Measurements from ENCODE around the gene IVD. TPM values are rescaled to one million over a fixed set of nuclear protein-coding genes. Genes with fewer than 3 reads are reported as not detected.

IVD gene
- total RNA-seq = 10 to 100 TPM; 70.3 to 87.2 TPM

DNA sequence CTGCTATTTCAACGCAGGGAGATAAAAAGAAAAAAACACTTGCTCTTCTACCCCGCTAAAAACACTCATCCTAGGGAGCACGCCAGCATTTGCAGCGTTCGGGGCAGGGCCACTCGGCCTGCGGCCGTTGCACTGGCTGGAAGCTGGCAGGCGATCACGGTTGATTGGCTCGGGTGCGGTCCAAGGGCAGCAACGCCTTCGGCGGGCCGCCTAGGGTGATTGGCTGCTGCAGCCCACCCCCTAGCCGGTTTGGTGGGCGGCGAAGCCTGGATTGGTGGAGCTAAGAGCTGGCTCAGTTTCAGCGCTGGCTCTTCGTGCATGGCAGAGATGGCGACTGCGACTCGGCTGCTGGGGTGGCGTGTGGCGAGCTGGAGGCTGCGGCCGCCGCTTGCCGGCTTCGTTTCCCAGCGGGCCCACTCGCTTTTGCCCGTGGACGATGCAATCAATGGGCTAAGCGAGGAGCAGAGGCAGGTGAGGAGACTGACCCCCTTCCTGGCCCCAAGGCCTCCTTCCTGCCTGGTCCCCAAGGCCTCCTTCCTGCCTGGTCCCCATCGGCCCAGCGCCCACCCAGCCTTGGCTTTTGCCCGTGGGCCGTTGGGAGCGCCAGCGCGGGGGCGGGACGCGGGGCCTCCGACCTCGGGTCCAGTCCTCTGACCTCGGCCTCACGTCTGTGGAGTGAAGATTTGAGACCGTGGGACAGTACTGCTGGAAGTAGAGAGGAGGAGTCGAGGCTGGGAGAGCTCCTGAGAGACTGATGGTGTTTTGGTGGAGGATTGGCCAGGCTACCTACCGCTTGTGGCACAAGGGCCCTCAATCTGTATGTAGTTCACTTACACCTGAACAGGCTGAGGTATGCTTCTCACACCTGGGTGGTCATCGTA lies at the start of gene IVD:
TSS of gene IVD (plus strand) at position 295 of the 881 bp plus-strand sequence. CDS start at position 328, 33 bp downstream.
- H3K4me1 Mint-ChIP-seq = peaks cover 54% of the 10 kb centered on the region
- ATAC-seq (peak; percentile 99), DNase-seq (peak; percentile 97)
- peaks cover 18% of the 10 kb centered on the region for H3K36me3 Mint-ChIP-seq
- peak within 1 kb of the TSS; percentile 76 for H3K4me3 Mint-ChIP-seq
- H3K27ac Mint-ChIP-seq = peak within 1 kb of the TSS; percentile 90
- no peaks in the 10 kb centered on the region for H3K27me3 Mint-ChIP-seq
- no peaks in the 10 kb centered on the region for H3K9me3 Mint-ChIP-seq (ENCODE audit: low read depth)
- CTCF ChIA-PET = interaction anchor here (0.7 to 4.7 kb wide), 15 partner anchors 9 to 188 kb away, joined by 3 to 25 read pairs (median 4); partner anchors contain the start of genes BAHD1 and PLCB2

DNA sequence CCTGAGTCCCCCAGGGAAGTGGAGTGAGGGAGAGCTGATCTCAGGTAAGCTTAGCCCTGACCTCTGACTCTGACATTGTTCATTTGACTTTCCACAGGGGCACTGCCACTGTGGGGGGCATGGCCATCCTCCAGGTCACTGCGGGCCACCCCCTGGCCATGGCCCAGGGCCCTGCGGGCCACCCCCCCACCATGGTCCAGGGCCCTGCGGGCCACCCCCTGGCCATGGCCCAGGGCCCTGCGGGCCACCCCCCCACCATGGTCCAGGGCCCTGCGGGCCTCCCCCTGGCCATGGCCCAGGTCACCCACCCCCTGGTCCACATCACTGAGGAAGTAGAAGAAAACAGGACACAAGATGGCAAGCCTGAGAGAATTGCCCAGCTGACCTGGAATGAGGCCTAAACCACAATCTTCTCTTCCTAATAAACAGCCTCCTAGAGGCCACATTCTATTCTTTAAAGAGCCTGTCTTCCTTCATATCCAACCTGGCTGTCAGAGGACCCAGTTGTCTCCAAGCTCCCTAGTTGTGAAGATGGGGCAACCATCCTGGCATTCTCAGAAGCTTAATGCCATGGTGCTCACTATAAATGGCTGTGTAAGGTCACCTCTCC lies 49.5 kb upstream of the IVD start:
- peaks cover 10% of the 10 kb centered on the region for H3K27me3 Mint-ChIP-seq
- no peak overlapping the region for H3K4me3 Mint-ChIP-seq
- CTCF ChIA-PET = interaction anchor here (1.0 to 6.5 kb wide), 5 partner anchors 11 to 77 kb away, joined by 3 to 49 read pairs (median 6); no protein-coding TSS in a partner anchor
- no peaks in the 10 kb centered on the region for H3K9me3 Mint-ChIP-seq (ENCODE audit: low read depth)
- no peak overlapping the region for H3K27ac Mint-ChIP-seq
- no peaks in the 10 kb centered on the region for H3K36me3 Mint-ChIP-seq
- no peak for DNase-seq
- H3K4me1 Mint-ChIP-seq = peaks cover 9% of the 10 kb centered on the region
- no peak for ATAC-seq

DNA sequence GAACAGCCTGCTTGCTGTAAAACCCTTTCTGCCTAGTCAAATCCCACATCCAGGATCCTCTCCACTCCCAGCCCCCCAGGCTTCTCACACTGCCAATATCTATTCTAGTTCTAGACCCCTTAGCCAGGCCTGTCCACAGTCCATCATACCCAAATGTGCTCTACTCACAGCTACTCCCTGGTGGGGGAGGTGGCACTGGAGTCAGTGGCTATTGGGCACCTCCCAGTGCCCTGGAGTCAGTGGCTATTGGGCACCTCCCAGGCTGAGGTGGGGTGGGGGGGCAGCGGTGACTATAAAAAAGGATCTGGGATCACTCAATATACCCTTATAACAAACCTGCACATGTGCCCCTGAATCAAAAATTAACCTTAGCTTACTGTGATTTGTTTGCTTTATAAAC lies 48.3 kb upstream of the IVD start:
- Mint-ChIP-seq H3K27me3 (peaks cover 10% of the 10 kb centered on the region), H3K9me3 (ENCODE audit: low read depth) (no peaks in the 10 kb centered on the region), H3K4me3 (no peak overlapping the region), H3K36me3 (no peaks in the 10 kb centered on the region), H3K27ac (no peak overlapping the region), H3K4me1 (peaks cover 9% of the 10 kb centered on the region)
- DNase-seq (no peak), ATAC-seq (no peak)
- CTCF ChIA-PET = interaction anchor here (0.9 to 6.5 kb wide), 10 partner anchors 10 to 322 kb away, joined by 3 to 49 read pairs (median 4); partner anchors contain the start of gene INAFM2

DNA sequence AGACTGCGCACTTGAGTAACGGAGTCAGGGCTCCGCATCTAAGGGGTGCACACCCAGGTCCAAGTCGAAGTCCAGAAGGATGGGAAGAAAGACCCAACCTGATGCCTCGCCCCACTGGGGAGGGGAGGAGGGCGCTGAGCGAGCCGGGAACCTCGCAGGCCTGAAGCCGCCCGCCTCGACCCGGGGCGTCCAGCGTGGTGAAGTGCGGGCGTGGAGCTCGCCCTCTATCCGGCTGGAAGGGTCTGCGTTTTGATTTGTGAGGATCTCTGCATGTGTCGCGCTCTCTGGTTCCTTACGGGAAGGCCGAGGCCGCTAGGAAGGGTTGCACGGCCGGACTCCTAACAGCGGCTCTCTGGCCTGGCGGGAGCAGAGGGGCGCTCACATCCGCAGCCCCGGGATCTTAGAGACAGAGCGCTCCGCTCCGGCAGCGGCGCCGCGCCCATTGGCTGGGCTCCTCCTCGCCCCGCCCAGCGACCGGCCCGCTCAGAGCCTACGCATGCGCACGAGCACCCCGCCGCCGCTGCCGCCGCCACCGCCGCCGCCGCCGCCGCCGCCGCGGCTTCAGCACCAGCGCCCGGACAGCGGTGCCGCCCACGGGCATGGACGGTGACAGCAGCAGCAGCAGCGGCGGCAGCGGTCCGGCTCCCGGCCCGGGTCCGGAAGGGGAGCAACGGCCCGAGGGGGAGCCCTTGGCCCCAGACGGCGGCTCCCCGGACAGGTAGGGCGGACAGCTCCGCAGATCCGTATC lies 47.7 kb upstream of the IVD start, which contains the start of gene DISP2:
TSS of gene DISP2 (plus strand) at position 497 of the 748 bp plus-strand sequence. CDS start at position 600, 103 bp downstream.
- CTCF ChIA-PET = interaction anchor here (0.7 to 6.5 kb wide), 13 partner anchors 9 to 322 kb away, joined by 3 to 49 read pairs (median 3); partner anchors contain the start of gene INAFM2
- peak; percentile 93 for ATAC-seq
- Mint-ChIP-seq H3K36me3 (no peaks in the 10 kb centered on the region), H3K27ac (no peak within 1 kb of the TSS), H3K27me3 (peaks cover 10% of the 10 kb centered on the region), H3K9me3 (ENCODE audit: low read depth) (no peaks in the 10 kb centered on the region), H3K4me3 (peak within 1 kb of the TSS; percentile 70), H3K4me1 (peaks cover 9% of the 10 kb centered on the region)
- peak; percentile 89 for DNase-seq

DNA sequence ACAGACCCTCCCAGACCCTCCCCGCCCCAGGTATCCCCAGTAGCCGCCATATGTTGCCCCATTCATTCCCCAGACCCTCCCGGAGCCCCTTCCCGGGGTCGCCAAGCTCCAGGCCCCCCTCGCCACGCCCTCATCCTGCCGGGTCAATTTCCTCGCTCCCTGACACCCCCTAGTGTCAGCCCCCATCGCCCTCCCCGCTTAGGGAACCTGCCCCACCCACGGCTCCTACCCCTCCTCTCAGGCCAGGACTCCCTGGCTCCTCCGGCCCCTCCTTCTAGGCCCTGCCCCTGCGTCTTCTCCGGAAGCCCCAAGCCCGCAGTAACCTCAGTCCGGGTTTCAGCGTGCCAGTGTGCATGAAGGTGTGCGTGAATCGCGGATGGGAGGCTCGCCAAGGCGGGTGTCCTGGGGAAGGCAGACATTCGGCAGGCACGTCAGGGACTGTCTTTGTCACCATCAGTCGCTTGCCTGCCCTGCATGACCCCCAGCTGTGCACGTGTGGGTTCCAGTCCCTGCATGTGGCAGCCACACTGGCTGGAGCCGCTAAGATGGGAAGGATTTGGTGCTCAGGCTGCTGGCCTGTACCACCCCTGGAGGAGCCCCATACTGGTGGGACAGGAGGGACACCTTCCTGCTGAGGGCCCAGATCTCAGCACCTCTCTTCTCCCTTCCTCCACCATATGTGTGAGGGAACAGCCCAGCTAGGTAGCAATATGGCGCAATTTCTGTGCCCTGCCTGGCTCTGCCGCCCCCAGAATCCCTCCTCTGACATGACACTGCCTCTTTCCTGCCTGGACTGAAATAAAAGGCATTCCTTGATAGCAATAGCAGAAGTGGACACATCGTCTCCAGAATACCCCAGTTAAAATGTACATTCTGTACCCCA lies 46.9 kb upstream of the IVD start:
- H3K36me3 Mint-ChIP-seq = no peaks in the 10 kb centered on the region
- peaks cover 9% of the 10 kb centered on the region for H3K4me1 Mint-ChIP-seq
- CTCF ChIA-PET = interaction anchor here (0.7 to 6.5 kb wide), 9 partner anchors 8 to 84 kb away, joined by 3 to 49 read pairs (median 4); partner anchors contain the start of gene INAFM2
- no peaks in the 10 kb centered on the region for H3K9me3 Mint-ChIP-seq (ENCODE audit: low read depth)
- H3K27me3 Mint-ChIP-seq = peaks cover 10% of the 10 kb centered on the region
- peak overlapping the region; percentile 68 for H3K4me3 Mint-ChIP-seq
- peak; percentile 58 for ATAC-seq
- DNase-seq = peak; percentile 67
- no peak overlapping the region for H3K27ac Mint-ChIP-seq

DNA sequence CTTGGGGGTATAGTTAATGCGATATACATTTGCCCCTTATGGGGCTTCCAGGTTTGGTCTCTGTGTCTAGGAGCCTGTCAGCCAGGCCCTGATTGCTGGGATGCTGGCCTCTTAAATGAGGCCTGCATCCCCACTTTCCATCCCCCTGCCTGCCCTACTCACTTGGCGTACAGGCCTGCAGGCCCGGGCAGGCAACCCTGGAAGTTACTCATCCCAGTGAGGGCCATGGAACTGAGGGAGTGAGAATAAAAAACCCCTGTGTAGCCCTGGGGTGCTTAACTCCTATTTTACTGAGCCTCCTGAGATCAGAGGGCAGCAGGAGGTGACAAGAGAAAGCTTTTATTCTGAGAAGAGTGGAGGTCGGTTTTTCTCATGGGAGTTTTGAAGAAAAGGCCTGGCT lies 45.6 kb upstream of the IVD start:
- peaks cover 9% of the 10 kb centered on the region for H3K4me1 Mint-ChIP-seq
- peaks cover 9% of the 10 kb centered on the region for H3K27me3 Mint-ChIP-seq
- no peak for ATAC-seq
- no peak overlapping the region for H3K4me3 Mint-ChIP-seq
- H3K27ac Mint-ChIP-seq = no peak overlapping the region
- no peak for DNase-seq
- no peaks in the 10 kb centered on the region for H3K9me3 Mint-ChIP-seq (ENCODE audit: low read depth)
- CTCF ChIA-PET = interaction anchor here (0.6 to 6.5 kb wide), 4 partner anchors 17 to 81 kb away, joined by 4 to 49 read pairs (median 4); no protein-coding TSS in a partner anchor
- H3K36me3 Mint-ChIP-seq = no peaks in the 10 kb centered on the region

DNA sequence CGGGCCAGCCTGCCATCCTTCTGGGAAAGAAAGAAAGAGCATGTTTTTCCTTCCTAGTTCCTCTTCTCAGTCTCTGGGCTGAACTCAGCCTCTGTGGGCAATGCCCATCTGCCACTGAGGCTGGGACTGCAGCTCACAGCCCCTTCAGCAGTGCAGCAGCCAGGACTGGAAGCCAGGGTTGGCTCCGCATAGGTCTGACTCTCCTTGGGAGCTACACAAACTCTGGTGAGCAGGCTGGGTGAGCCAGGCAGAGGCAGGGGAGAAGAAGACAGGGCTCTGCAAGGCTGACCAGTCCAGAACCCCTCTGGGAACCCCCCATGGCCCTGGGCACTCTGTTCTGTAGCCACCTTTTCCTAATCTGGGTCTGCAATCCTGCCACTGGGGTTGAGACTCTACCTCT lies 44.0 kb upstream of the IVD start:
- peaks cover 12% of the 10 kb centered on the region for H3K4me1 Mint-ChIP-seq
- CTCF ChIA-PET = no interaction called here
- H3K36me3 Mint-ChIP-seq = no peaks in the 10 kb centered on the region
- no peaks in the 10 kb centered on the region for H3K9me3 Mint-ChIP-seq (ENCODE audit: low read depth)
- DNase-seq (no peak), ATAC-seq (no peak)
- H3K27ac Mint-ChIP-seq = no peak overlapping the region
- peaks cover 4% of the 10 kb centered on the region for H3K27me3 Mint-ChIP-seq
- H3K4me3 Mint-ChIP-seq = no peak overlapping the region

DNA sequence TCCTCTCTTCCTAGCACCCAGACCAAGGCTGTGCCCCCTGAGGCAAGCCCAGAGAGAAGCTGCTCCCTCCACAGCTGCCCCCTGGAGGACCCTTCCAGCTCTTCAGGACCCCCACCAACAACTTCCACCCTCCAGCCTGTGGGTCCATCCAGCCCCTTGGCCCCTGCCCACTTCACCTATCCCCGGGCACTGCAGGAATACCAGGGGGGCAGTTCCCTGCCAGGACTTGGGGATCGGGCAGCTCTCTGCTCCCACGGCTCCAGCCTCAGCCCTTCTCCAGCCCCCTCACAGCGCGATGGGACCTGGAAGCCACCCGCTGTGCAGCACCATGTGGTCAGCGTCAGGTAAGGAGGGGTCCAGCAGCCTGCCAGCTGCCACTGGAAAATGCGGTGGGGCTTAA lies 42.0 kb upstream of the IVD start:
- Mint-ChIP-seq H3K4me3 (no peak overlapping the region), H3K9me3 (ENCODE audit: low read depth) (no peaks in the 10 kb centered on the region), H3K27ac (no peak overlapping the region), H3K4me1 (peaks cover 21% of the 10 kb centered on the region), H3K36me3 (no peaks in the 10 kb centered on the region), H3K27me3 (no peaks in the 10 kb centered on the region)
- DNase-seq (no peak), ATAC-seq (no peak)
- CTCF ChIA-PET = interaction anchor here (0.7 to 12.5 kb wide), 6 partner anchors 20 to 743 kb away, joined by 3 to 138 read pairs (median 3); no protein-coding TSS in a partner anchor

DNA sequence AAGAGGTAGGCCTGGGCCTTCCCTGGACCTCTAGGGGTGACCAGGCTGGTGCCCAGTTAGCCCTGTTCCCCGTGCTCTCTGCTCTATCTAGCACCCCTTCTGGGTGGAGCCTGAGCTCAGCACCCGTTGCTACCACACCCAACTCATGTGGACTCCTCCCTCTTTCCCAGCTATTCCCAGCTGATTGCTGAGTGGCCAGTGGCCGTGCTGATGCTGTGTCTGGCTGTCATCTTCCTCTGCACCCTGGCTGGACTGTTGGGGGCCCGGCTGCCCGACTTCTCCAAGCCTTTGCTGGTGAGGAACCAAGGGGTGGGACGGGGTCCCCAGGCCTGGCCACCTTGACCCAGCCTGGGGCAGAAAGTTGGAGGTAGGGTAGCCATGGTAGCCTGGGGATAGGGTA lies 41.3 kb upstream of the IVD start:
- Mint-ChIP-seq H3K27me3 (no peaks in the 10 kb centered on the region), H3K36me3 (no peaks in the 10 kb centered on the region), H3K4me3 (no peak overlapping the region), H3K27ac (no peak overlapping the region), H3K9me3 (ENCODE audit: low read depth) (no peaks in the 10 kb centered on the region), H3K4me1 (peaks cover 15% of the 10 kb centered on the region)
- no peak for DNase-seq
- no peak for ATAC-seq
- CTCF ChIA-PET = interaction anchor here (0.7 to 12.5 kb wide), 6 partner anchors 21 to 63 kb away, joined by 3 to 138 read pairs (median 3); no protein-coding TSS in a partner anchor

DNA sequence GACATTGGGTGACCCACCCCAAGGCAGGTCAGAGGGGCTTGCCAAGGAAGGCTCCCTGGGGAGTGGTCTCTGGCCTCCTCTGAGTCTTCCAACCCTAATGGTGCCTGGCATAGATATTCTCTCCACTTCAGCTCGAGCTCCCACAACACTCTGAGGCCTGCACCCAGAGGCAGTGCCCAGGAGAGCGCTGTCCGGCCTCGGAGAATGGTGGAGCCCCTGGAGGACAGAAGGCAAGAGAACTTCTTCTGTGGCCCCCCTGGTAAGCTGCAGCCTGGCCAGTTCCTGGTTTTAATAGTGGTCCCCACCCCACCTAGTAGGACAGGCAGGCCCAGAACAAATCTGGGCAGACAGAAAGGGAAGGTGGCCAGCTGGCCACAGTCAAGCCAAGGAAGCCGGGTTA lies 40.6 kb upstream of the IVD start:
- ATAC-seq = no peak

DNA sequence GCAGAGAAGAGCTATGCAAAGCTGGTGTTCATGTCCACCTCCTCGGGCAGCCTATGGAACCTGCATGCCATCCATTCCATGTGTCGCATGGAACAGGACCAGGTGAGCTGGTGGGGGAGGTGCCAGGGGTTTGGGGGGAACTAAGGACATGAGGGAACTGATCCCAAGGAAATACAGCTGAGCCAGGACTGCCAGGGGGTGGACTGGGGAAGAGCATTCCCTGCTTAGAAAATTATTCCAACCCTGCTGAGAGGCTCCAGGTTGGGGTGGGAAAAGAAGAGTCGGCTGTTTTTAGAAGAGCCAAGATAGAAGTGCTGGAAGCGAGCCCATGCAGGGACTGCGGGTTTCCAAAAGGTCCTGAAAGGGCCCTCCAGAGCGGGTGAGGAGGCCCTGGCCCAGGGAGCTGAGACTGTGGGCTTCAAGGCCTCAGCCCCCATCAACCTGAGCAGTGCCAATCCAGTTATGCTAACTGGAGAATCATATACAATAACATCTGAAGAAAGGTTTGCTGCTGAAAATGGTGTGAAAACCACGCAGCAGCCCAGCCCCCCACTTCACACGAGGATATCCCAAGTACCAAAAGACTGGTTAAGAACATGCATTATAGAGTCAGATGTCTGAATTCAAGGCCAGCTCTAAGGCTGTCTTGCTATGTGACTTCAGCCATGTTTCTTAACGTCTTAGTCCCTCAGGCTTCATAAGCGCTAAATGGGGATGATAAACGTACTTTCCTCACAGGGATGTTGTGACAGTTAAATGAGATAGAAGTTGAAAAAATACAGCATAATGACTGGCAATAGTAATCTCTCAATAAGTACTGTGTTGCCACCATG lies 39.8 kb upstream of the IVD start:
- H3K4me3 Mint-ChIP-seq = no peak overlapping the region
- no peaks in the 10 kb centered on the region for H3K9me3 Mint-ChIP-seq (ENCODE audit: low read depth)
- peaks cover 3% of the 10 kb centered on the region for H3K27me3 Mint-ChIP-seq
- CTCF ChIA-PET = interaction anchor here (0.9 to 12.5 kb wide), 8 partner anchors 10 to 91 kb away, joined by 3 to 138 read pairs (median 37); partner anchors contain the start of genes DISP2, IVD and KNSTRN
- no peak for ATAC-seq
- peaks cover 14% of the 10 kb centered on the region for H3K4me1 Mint-ChIP-seq
- no peak overlapping the region for H3K27ac Mint-ChIP-seq
- no peaks in the 10 kb centered on the region for H3K36me3 Mint-ChIP-seq
- DNase-seq = no peak

More for the DNA sequence above, 40.6 kb upstream of the IVD start:
- DNase-seq = no peak
- Mint-ChIP-seq H3K4me3 (no peak overlapping the region), H3K27ac (no peak overlapping the region), H3K9me3 (ENCODE audit: low read depth) (no peaks in the 10 kb centered on the region), H3K27me3 (no peaks in the 10 kb centered on the region), H3K36me3 (no peaks in the 10 kb centered on the region), H3K4me1 (peaks cover 14% of the 10 kb centered on the region)
- CTCF ChIA-PET = interaction anchor here (1.2 to 12.5 kb wide), 6 partner anchors 9 to 56 kb away, joined by 3 to 138 read pairs (median 37); partner anchors contain the start of gene DISP2

Measured in activated CD8-positive, alpha-beta memory T cell treated with anti-CD3 and anti-CD28 coated beads, Interleukin-2, amount 10 ng/mL, durations not matched to agents 7 days and 5 days (primary cell).